DMS79 (cell line): ENCODE measurements around the gene USP49.
A peak's percentile ranks its signal among the peaks of the same experiment; 100 is the strongest.
"Not testable (repeated sequence)": the region's sequence is repeated elsewhere in the genome, so short reads cannot be mapped to it uniquely, and the experiment has no call there.

Experiments used
- DNase-seq: peaks from one replicate; lab custom pipeline; 2025; lab: John Stamatoyannopoulos, UW

USP49 gene

DNA sequence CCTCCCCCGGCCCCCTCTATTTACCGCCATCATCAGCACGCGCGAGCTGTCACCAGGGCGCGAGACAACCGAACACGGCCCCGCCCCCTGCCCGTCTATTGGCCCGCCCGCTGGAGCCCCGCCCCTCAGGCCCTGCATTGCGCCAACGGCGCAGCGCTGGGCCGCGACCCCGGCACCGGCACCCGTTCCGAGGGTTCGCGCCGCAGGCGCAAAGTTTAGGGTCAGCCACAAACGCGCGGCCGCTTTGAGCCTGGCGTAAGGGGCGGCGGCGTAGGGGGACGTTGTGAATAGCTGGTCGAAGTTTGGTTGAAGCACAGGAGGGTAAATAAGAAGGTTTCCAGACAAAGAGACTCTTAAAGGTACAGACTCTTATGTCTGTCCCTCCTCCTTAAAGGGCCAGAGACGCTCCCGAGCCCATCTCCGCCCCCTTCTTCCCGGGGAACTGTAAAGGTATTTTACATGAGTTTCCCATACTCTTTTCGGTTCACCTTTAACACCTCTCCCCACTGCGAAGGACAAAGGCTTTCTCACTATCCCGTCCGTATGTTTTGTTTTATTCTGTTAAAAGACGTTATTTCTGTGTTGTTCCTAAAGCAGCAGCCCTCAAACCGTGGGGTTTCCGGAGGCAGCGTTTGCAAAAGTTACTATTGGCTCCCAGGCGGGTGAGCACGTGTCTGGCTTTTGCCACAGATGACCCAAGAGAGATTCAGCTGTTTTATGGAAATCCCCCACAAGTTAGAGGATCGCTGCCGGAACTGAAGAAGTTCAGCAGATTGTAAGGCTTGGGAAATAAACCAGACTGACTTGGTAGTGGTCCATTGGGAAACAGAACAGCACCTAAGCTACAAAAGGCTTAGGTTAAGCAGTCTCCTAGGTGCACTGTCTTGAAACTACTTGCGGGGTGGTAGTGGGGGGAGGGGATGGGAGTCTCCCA, at the start of gene USP49:
TSS of gene USP49 (minus strand) at position 76 of the 934 bp plus-strand sequence. CDS start 88,392 bp downstream, outside the sequence.
- DNase-seq, result peak; percentile 93

DNA sequence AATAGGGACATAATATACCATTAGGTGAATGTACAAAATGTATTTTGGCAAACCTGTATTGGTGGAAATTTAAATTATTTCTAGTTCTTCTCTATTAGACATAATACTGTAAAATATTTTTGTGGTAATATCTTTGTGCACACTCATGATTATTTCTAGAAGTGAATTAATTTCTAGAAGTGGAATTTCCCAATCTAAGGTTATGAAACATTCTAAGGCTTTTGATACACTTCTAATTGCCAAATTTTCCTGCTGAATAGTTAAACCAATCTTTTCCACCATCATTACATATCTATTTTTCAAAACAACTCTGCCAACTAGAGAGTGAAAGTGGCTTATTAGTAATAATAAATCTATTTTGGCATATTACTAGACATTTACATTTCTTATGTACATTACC, 48.3 kb upstream of the USP49 start:
- DNase-seq, result no peak

DNA sequence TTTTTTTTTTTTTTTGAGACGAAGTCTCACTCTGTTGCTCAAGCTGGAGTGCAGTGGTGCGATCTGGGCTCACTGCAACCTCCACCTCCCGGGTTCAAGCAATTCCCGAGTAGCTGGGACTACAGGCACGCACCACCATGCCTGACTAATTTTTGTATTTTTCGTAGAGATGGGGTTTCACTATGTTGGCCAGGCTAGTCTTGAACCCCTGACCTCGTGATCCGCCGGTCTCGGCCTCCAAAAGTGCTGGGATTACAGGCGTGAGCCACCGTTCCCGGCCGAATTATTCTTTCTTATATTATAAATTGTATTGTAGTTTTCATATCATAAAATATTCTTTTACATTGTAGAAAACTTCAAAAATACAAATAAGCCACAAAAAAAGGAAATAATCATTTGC, 47.7 kb upstream of the USP49 start:
- not testable (repeated sequence) for DNase-seq

DNA sequence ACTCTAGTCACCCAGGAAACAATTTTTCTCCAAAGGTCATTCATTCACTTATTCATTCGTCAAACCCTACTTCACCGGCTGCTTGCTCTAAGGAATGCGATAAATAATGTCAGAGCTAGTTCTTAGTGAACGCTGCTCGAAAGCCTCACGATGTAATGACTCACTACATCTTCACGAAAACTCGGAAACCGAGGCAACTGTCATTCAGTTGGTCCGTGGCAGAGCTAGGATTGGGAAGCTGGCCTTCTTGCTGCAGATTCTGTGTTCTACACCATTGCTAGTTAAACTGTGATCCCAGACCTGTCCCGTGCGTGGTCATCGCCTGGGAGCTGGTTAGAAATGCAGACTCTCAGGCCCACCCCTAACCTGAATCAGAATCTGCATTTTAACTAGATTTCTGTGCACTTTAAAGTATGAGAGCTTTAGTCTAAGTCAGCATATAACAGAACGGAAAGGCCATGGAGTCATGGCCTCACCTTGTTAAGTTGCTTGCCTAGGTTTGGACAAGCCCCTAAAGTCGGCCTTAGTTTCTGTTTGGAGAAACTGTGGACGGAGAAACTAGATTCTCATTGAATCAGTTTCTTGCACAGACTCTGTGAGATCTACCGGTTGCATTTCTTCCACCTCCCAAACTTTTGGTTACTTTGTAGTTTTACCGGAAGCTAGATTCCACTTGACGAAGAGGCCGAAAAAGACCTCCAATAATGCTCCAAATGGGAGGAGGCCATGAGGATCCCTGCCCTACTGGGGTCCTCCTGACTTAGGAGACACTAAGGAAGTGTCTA, 47.1 kb upstream of the USP49 start:
- no peak for DNase-seq

DNA sequence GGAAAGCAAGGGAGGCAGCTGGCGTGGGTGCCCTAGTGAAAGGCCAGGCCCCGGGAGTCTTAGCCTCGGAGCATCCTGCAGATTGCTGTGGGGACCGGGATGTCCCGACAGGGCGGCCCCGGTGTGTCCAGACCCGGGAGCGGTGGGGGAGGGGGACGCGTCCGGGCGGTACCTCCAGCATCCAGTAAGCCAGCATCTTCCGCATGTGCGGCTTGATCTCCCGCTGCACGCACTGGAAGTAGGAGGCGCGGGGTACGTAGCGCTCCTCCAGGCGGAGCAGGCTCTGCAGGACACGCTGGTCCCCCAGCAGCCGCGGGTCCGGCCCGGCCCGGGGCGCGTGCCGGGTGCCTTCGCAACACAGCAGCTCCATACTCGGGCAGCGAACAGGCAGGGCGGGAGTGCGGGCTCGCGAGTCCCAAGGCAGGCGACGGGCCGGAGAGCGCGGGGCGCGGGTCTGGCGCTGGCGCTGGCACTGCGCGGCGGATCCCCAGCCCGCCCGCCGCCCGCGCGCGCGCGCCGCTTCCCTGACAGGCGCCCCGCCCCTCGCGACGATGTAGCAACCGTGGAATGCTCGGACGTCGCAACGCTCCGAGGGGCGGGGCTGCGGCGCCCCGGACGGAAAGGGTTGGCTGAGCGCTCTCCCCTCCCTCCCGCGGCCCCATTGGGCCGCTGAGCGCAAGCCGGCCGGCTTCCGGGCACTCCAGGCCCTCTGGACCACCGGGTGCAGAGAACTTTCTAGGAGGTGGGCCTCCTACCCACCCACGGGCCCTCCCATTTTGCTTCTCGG, 46.3 kb upstream of the USP49 start, which contains the start of gene CCND3:
TSS of gene CCND3 (minus strand) at position 529 of the 787 bp plus-strand sequence. CDS start at position 370, 159 bp downstream.
- DNase-seq, result peak; percentile 53

DNA sequence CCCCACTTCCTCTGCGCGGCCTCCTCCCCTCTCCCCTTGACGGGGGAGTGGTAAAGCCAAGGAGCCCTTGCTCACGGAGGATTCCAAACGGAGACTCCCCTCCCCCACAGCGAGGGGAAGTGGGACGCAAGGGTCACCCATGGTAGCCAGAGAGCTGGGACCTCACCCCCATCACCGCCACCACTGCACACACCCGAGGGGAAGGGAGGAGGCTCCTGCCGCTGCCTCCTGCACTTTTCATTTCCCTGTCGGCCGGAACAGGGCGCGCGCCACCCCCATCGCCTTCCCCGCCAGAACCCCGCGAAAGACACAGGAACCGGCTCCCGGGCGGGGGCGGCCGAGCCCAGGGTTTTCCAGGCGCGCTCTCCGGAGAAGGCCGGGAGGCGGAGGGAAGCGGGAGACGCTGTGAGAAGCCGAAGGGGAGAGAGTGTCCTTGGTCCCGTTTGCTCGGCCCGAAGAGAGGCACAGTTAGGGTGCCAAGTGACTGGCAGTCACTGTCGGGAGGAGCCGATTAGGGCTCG, 45.6 kb upstream of the USP49 start:
- DNase-seq, result peak; percentile 3

DNA sequence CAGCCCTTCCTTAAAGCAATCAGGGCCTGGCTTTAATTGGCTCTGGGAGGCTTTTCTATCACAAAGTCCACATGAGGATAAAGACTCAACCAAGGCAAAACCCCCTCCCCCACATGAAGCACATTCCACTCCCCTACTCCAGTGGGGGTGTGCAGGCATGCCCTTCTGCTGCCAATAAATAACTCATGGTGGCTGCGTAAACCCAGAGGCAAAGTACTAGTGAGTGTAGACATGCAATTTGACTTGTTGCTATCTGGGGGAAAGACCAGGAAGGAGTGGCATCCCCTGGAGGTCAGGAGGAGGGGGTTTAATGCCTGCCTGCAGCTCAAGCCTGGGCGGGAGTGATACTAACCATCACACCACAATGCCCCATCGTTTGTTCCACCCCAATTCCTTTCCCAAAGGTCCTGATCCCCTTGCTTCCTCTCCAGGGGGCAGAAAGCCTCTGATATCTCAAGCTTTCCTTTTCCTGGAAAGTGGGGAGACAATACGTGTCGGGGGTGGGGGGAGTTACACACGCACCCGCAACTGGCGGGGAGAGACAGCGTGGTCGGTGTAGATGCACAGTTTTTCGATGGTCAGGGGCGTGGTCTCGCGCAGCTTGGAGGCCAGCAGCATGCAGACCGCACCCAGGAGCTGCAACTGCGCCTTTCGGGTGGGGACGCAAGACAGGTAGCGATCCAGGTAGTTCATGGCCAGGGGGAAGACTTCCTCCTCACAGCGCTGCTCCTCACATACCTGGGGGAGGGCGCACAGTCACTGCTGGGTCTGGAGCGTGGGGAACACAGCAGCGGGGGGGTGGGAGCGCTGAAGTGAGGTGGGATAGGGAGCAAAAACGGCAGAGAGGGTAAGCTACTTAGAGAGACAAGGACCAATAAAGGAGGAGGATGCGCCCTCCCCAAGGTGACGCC, 44.9 kb upstream of the USP49 start:
- DNase-seq, result no peak

DNA sequence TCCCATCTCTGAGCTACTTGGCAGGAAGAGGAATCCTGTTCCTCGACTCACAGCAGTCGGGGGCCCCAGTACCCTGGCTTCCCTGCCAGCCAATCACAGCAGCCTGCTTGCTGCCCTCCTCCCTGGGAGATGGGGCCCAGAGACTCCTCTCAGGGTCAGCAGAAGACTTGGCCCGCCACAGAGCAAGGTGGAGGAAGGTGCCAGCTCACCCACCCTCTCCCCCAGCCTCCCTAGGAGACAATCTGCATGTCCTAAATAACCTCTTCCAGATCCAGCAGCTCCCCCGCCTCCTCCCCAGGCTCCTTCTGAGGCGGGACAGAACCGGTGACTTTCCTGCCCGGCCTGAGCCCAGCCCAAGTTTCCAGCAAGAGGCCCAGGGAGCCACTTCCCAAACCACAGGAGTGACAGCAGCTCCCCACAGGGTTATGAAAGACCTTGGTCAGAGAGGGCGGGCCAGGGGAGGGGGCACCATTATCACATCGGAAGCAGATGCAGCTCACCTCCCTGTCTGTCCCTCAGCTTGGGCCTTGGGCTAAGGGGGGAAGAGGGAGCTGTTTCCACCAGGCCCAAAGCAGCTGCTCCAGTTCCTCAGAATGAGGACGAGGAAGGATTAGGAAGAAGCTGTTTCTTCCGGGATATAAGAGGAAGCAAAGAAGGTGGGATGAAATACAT, 44.1 kb upstream of the USP49 start:
- no peak for DNase-seq

DNA sequence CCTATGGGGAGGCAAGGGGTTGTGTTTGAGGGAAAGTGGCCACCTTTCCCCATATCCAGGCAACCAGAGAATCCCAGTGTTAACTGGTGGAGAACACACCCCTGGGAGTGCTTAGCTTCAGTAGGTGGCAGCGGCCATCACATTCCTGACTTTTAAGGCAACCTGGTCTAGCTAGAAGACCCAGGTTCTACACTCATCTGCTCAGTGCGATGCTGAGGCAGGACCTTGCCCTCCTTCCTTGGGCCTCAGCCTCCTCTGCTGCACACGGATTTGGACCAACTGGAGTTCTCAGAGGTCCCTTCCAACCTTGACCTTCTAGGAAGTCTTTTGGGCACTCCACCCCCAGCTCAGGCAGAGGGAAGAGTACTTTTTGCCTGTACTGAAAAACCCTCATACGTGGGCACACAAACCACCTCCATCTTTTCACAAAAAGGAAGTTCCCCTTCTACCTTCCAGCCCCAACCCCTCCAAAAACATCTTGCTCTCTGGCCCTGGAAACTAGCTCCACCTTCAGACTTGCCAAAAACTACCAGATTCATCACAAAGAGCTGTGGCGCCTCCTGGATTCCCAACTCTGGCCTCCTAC, 43.5 kb upstream of the USP49 start:
- no peak for DNase-seq

DNA sequence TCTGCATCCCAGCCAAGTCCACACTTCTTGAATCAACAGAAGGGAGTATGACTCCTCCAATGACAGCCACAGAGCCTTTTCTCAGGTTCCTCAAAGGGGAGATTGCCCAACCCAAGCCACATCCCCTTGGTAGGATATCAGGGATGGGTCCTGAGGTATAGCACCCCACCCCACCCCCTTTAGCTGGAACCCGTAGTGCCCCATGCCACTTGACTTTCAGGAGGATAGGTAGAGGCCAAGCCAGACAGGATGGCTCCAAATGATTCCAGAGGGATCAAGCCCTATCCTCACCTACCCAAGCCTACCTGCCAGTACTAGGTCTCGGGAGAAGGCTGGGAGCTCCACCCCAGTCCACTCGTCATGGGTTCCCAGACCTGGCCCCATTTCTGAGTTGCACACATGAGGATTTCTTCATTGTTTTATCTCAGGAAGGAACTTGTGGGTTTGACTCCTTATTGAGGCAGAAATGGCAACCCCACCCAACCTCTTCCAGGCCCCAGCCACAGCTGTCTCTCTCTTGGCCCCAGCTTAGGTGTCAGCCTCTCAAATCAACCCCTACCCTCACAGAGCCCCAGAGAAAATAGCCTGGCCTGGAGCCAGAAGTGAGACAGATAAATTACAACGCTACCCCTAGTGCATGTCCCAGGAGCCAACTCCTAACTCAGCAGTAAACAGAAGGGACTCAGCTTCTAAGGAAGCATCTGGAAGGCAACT, 42.8 kb upstream of the USP49 start:
- DNase-seq, result no peak

DNA sequence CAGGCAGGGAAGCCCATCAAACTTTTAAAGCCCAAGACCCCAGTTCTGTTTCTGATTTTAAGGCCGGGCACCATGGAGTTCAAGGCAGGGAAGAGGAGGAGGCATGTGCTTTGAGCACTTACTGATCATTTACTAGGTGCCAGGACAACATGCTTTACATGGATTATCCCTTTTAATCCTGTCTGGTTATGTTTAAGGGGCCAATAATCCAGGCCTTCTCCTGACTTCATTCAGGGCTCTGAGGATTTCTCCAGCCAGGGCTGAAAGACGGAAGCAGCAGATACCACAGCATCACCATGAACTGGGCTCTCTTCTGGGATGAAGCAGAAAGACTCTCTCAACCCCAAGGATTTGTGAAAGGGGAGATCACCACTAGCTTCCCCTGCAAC, 42.3 kb upstream of the USP49 start:
- no peak for DNase-seq

DNA sequence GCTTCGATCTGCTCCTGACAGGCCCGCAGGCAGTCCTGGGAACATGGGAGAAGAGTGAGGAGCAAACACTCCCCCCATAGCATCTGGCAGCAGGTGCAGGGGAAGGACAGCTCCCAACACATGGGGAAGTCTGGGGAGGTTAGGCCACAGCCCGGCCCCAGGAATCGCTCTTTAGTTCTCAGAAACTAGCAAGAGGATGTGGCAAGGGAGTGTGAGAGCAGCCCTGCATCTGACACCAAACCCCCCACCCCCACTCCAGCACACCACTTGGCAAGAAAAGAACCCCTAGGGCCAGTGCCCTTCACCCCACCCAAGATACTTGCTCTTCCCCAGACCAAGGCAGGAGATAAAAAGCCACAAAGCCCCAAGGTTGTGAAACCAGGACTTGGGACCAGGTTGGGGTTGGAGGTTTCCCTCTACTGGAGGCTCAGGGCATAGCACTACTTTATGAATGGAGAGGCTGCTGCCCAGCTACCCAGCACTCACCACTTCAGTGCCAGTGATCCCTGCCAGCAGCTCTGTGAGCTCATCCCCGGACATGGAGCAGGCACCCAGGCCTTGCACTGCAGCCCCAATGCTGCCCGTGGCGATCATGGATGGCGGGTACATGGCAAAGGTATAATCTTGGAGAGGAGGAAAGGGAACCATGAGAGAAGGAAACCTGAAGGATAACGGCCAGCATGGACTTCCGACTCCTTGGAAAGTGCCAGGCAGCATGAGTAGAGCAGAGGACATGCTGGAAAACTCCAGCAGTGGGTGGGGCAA, 41.1 kb upstream of the USP49 start:
- peak; percentile 14 for DNase-seq

DNA sequence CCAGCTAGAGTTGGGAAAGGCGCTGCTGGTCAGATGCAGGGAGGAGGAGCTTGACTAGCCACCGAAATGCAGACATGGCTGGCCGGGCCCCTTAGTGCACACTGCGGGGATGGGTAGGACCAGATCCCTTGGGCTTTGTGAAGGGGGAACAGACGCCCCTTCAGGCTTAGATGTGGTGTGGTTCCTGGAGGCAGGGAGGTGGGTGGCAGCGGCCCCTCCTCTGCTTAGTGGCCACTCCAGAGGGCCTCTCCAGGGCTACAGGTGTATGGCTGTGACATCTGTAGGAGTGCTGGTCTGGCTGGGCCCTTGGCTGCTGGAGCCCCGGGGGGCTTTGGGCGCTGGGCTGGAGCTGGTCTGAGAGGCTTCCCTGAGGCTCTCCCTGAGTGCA, 40.5 kb upstream of the USP49 start:
- DNase-seq, result no peak

DNA sequence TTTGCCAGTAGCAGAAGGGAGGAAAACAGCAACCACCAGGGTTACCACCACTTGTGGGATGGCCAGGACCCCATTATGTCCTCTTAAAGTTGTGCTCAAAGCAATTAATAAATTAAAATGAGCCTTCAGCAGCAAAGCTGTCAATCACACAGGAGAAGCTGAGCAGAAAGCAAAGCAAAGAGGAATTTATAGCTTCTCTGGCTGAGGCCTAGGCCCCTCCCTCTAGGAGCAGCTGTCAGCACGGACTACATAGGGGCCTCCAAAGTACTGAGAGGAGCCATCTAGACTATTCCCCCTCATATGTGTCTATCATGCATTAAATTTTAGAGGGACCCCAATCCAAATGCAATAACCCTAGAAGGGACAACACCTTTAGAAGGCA, 40.0 kb upstream of the USP49 start:
- DNase-seq, result no peak

DNA sequence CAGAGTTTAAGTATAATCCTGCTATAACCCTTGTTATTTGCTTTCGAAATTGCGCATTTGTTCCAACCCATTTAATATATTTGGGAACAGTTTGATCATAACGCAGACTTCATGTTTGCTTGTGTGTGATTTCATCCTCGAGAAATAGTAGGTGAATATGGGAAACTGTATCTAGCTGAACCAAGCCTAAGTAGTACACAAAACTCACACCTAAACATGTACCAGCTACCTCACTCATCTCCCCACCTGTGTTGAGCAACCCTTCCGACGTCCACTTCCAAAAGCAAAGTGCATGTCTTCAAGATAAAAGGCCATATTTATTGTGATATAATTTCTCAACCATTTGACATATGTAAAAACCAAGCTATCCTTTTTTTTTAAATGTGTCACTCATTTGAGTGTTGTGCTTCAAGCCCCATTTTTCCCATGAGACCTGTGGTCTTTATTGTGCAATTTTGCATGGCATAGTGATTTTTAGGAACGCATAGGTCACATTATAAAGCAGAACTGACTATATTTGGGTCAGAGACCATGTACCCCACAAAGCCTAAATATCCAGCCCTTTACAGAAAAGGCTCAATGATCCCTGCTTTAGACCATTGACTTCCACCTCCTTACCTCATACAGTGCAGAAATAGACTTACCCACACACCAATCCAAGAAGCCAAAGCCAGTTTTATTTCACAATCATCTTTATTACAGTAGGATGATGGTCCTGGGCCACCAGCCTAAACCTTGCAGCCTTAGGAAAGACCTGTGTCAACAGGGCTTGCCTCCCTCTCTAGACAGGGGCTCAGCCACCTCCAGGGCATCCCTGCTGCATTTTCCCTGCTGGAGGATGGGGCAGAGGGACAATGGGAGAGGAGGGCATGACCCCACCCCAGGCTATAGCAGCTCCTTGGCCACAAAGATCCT, 39.4 kb upstream of the USP49 start:
- no peak for DNase-seq

DNA sequence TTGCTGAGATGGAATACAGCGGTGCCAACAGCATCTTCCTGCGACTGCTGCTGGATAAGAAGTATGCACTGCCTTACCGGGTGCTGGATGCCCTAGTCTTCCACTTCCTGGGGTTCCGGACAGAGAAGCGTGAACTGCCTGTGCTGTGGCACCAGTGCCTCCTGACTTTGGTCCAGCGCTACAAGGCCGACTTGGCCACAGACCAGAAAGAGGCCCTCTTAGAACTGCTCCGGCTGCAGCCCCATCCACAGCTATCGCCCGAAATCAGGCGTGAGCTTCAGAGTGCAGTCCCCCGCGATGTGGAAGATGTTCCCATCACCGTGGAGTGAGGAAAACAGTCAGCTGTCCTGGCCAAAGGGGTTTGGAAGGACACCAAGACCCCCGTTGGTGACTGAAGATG, 37.2 kb upstream of the USP49 start:
- DNase-seq, result no peak

DNA sequence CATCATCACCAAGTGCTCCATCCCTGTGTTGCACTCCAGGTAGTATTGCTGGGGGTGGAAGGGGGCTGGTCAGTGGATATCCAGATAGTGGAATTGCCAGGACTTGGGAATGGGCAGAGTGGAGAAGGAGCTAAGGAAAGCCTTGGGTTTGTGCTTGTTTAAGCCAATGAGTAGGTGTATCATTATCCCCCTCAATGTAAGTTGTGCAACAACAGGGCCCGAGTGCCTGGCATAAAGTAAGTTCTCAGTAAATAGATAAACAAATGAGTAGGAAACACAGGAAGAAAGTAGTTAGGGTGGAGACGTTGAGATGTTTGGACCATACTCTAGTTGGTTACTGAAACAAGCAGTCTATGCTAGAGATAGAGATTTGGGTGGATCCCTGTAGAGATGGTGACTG, 36.6 kb upstream of the USP49 start:
- DNase-seq, result no peak
